Tibial nerve (tissue), 4 donors: ENCODE results near the gene EYA2.

Experiments used
- CTCF ChIP-seq, 5 experiments: fragments of 200-600 bp in 3 of 5; fragments of 450-650 bp in 2 of 5; sonication (generic) in 3 of 5; IDR thresholded peaks; one replicate each; pipeline ENCODE4 v1.5.1; 2016 to 2019; ENCODE audit warnings: antibody characterized with exemption in 5 of 5, mild to moderate bottlenecking in 3 of 5, moderate library complexity in 2 of 5
- EP300 ChIP-seq, 2 donors: sonication (generic); formaldehyde crosslinking; IDR thresholded peaks; one replicate each; pipeline ENCODE4 v1.6.1; 2017; ENCODE audit warnings: antibody characterized with exemption in 2 of 2, mild to moderate bottlenecking in 1 of 2
- POLR2A ChIP-seq, 2 donors: fragments of 450-650 bp; IDR thresholded peaks; one replicate each; pipeline ENCODE4 v1.6.1; 2017; ENCODE audit warnings: antibody characterized with exemption in 2 of 2, mild to moderate bottlenecking in 2 of 2, moderate library complexity in 2 of 2

DNA sequence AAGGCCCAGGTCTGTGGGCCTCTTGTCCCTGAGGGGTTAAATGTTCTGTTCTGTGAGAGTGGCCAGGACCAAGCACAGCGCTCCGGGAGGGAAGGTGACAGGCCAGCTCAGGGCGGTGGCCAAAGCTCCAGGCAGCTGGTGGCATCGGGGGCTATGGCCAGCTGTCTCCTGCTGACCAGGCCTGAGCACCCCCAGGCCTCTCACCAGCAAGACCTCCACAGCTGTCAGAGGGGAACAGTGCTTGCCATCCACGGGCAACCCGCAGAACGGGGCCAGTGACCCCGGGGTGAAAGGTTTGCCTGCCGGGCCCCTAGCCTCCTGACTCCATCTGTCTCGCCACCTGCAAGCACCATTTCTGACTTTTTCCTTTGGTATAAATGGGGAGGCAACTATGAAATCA, 46.0 kb downstream of the EYA2 start:
- TF ChIP-seq POLR2A (IDR thresholded peaks at IDR 0.05) (no peak), CTCF (IDR thresholded peaks at IDR 0.05) (no peak), EP300 (IDR thresholded peaks at IDR 0.05) (no peak)
